ENCODE data around the gene MTARC2. TPM values are rescaled to one million over a fixed set of nuclear protein-coding genes. Genes with fewer than 3 reads are reported as not detected.

MTARC2 gene
- polyA plus RNA-seq, 1 of the 3 experiments (the other 2 are of a cell fraction) = 6.1 TPM

GRCh38 chr1:220808345-220809186, 60.4 kb downstream of the MTARC2 start:
- Histone ChIP-seq H3F3A (replicated peaks; ENCODE audit: insufficient read depth) (no peaks in the 10 kb centered on the region), H2AFZ (ENCODE audit: low read depth) (no peak overlapping the region), H4K20me1 (ENCODE audit: insufficient read depth) (no peaks in the 10 kb centered on the region), H3K4me2 (no peak overlapping the region), H3K9ac (no peak overlapping the region), H3K9me2 (no peaks in the 10 kb centered on the region), H3K4me1 (ENCODE audit: control insufficient read depth in 1 of 2, insufficient read depth in 2 of 2, low read depth in 1 of 2, low read length in 1 of 2) (peaks cover 0 to 5% of the 10 kb centered on the region in 2 experiments; a peak in 1 of 4 replicates), H3K27me3 (ENCODE audit: insufficient read depth) (no peaks in the 10 kb centered on the region), H3K4me3 (ENCODE audit: low read depth in 2 of 2, low read length in 1 of 2) (no peak overlapping the region), H3K79me2 (ENCODE audit: insufficient read depth) (no peaks in the 10 kb centered on the region), H3K36me3 (replicated peaks in 1 of 2; ENCODE audit: control insufficient read depth in 1 of 2, insufficient read depth in 2 of 2, low read length in 1 of 2) (peaks cover 0 to 3% of the 10 kb centered on the region in 2 experiments), H3K9me3 (no peaks in the 10 kb centered on the region), H3K27ac (ENCODE audit: low read depth in 2 of 2, low read length in 1 of 2) (no peak overlapping the region)
- 71% methylated on average over 11 of the region's 11 CpGs for WGBS (ENCODE audit: low lambda C conversion rate)
- CTCF ChIA-PET = interaction anchor here (1.1 to 2.7 kb wide), 8 partner anchors 9 to 395 kb away, joined by 3 to 12 read pairs (median 4); no protein-coding TSS in a partner anchor
- POLR2A ChIA-PET = no interaction called here
- TF ChIP-seq USF2 (IDR thresholded peaks at IDR 0.05; ENCODE audit: borderline replicate concordance, low read depth, low read length) (no peak), PBX3 (IDR thresholded peaks at IDR 0.05) (no peak), YY1 (IDR thresholded peaks at IDR 0.05; ENCODE audit: low read depth) (no peak), RAD21 (IDR thresholded peaks at IDR 0.05; ENCODE audit: low read length) (no peak), MXI1 (IDR thresholded peaks at IDR 0.05; ENCODE audit: low read depth, low read length) (no peak), GABPA (IDR thresholded peaks at IDR 0.05; ENCODE audit: low read depth) (no peak), NFIC (IDR thresholded peaks at IDR 0.05; ENCODE audit: borderline replicate concordance) (no peak), ELF1 (IDR thresholded peaks at IDR 0.05) (no peak), RXRA (IDR thresholded peaks at IDR 0.05; ENCODE audit: borderline replicate concordance, low read depth) (no peak), TCF12 (IDR thresholded peaks at IDR 0.05) (no peak), FOXJ3 (CRISPR knock-in tag; IDR thresholded peaks at IDR 0.05) (no peak), USF1 (IDR thresholded peaks at IDR 0.05; ENCODE audit: borderline replicate concordance, low read depth) (no peak), EZH2phosphoT487 (IDR thresholded peaks at IDR 0.05; ENCODE audit: borderline replicate concordance, low read depth) (no peak), GATA2 (CRISPR knock-in tag; IDR thresholded peaks at IDR 0.05) (no peak)
- no peak for DNase-seq

GRCh38 chr1:220809187-220809550, 61.0 kb downstream of the MTARC2 start:
- ChIA-PET CTCF (interaction anchor here (0.5 to 2.7 kb wide), 11 partner anchors 9 to 394 kb away, joined by 3 to 12 read pairs (median 5); no protein-coding TSS in a partner anchor), POLR2A (no interaction called here)
- H3K9ac ChIP-seq = no peak overlapping the region
- no peak overlapping the region for H3K27ac ChIP-seq (ENCODE audit: low read depth in 2 of 2, low read length in 1 of 2)
- H2AFZ ChIP-seq (ENCODE audit: low read depth) = no peak overlapping the region
- no peaks in the 10 kb centered on the region for H3K27me3 ChIP-seq (ENCODE audit: insufficient read depth)
- peaks cover 0 to 5% of the 10 kb centered on the region in 2 experiments; a peak in 1 of 4 replicates for H3K4me1 ChIP-seq (ENCODE audit: control insufficient read depth in 1 of 2, insufficient read depth in 2 of 2, low read depth in 1 of 2, low read length in 1 of 2)
- no peaks in the 10 kb centered on the region for H4K20me1 ChIP-seq (ENCODE audit: insufficient read depth)
- H3F3A ChIP-seq (replicated peaks; ENCODE audit: insufficient read depth) = no peaks in the 10 kb centered on the region
- H3K9me3 ChIP-seq = no peaks in the 10 kb centered on the region
- 81% methylated on average over 6 of the region's 6 CpGs for WGBS (ENCODE audit: low lambda C conversion rate)
- H3K4me3 ChIP-seq (ENCODE audit: low read depth in 2 of 2, low read length in 1 of 2) = no peak overlapping the region
- no peak overlapping the region for H3K4me2 ChIP-seq
- no peak for DNase-seq
- peaks cover 0 to 3% of the 10 kb centered on the region in 2 experiments for H3K36me3 ChIP-seq (replicated peaks in 1 of 2; ENCODE audit: control insufficient read depth in 1 of 2, insufficient read depth in 2 of 2, low read length in 1 of 2)
- no peaks in the 10 kb centered on the region for H3K9me2 ChIP-seq
- H3K79me2 ChIP-seq (ENCODE audit: insufficient read depth) = no peaks in the 10 kb centered on the region
- TF ChIP-seq GABPA (IDR thresholded peaks at IDR 0.05; ENCODE audit: low read depth) (no peak), MXI1 (IDR thresholded peaks at IDR 0.05; ENCODE audit: low read depth, low read length) (no peak), MEF2A (IDR thresholded peaks at IDR 0.05; ENCODE audit: borderline replicate concordance, low read depth) (no peak), SMC3 (IDR thresholded peaks at IDR 0.05; ENCODE audit: low read depth, low read length) (no peak), REST (IDR thresholded peaks at IDR 0.05; ENCODE audit: low read depth, low read length) (no peak), GATA2 (CRISPR knock-in tag; IDR thresholded peaks at IDR 0.05) (no peak), ZBTB33 (IDR thresholded peaks at IDR 0.05; ENCODE audit: borderline replicate concordance, low read depth) (no peak), FOXJ3 (CRISPR knock-in tag; IDR thresholded peaks at IDR 0.05) (no peak), ELF1 (IDR thresholded peaks at IDR 0.05) (no peak), TCF12 (IDR thresholded peaks at IDR 0.05) (no peak)
